GM12891 (cell line): ENCODE measurements around the gene KCTD21. TPM values are rescaled to one million over a fixed set of nuclear protein-coding genes. Genes with fewer than 3 reads are reported as not detected.
"Not testable (repeated sequence)": the region's sequence is repeated elsewhere in the genome, so short reads cannot be mapped to it uniquely, and the experiment has no call there.

Experiments used
- DNase-seq: peaks from one replicate; pipeline ENCODE4 v3.0.0; 2011; ENCODE audit warnings: low spot score; ENCODE audit not compliant: insufficient read length
- FAIRE-seq: peaks from 2 replicates; lab custom pipeline; 2011; peaks lifted over from hg19 to GRCh38; lab: Jason Lieb, UNC
- PAX5 ChIP-seq: IDR thresholded peaks from 2 replicates; pipeline ENCODE4 v1.6.1; 2011; ENCODE audit warnings: low read length, moderate library complexity, mild to moderate bottlenecking; ENCODE audit not compliant: insufficient read depth, severe bottlenecking
- POLR2A ChIP-seq: IDR thresholded peaks from 2 replicates; pipeline ENCODE4 v1.6.1; 2011; ENCODE audit warnings: low read depth, low read length, control low read depth
- POLR2AphosphoS5 ChIP-seq: IDR thresholded peaks from 2 replicates; pipeline ENCODE4 v1.6.1; 2011; ENCODE audit warnings: low read depth, low read length, control low read depth
- POU2F2 ChIP-seq: IDR thresholded peaks from 2 replicates; pipeline ENCODE4 v1.6.1; 2011; ENCODE audit warnings: low read depth, mild to moderate bottlenecking, control low read depth, low read length, moderate library complexity
- SPI1 ChIP-seq: IDR thresholded peaks from 2 replicates; pipeline ENCODE4 v1.6.1; 2011; ENCODE audit warnings: low read depth, low read length, control low read depth
- TAF1 ChIP-seq: IDR thresholded peaks from 2 replicates; pipeline ENCODE4 v1.6.1; 2011; ENCODE audit warnings: low read depth, low read length, control low read depth
- polyA plus RNA-seq: library from polyadenylated mRNA; unstranded; fragments of >200 nt; gene quantifications from one replicate; pipeline ENCODE4 v1.2.1, GENCODE V29; 2012; ENCODE audit warnings: low read depth, missing spikeins, inconsistent platforms; ENCODE audit not compliant: missing spikeins

The KCTD21 gene, protein sequence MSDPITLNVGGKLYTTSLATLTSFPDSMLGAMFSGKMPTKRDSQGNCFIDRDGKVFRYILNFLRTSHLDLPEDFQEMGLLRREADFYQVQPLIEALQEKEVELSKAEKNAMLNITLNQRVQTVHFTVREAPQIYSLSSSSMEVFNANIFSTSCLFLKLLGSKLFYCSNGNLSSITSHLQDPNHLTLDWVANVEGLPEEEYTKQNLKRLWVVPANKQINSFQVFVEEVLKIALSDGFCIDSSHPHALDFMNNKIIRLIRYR
- polyA plus RNA-seq: 3.0 TPM

DNA sequence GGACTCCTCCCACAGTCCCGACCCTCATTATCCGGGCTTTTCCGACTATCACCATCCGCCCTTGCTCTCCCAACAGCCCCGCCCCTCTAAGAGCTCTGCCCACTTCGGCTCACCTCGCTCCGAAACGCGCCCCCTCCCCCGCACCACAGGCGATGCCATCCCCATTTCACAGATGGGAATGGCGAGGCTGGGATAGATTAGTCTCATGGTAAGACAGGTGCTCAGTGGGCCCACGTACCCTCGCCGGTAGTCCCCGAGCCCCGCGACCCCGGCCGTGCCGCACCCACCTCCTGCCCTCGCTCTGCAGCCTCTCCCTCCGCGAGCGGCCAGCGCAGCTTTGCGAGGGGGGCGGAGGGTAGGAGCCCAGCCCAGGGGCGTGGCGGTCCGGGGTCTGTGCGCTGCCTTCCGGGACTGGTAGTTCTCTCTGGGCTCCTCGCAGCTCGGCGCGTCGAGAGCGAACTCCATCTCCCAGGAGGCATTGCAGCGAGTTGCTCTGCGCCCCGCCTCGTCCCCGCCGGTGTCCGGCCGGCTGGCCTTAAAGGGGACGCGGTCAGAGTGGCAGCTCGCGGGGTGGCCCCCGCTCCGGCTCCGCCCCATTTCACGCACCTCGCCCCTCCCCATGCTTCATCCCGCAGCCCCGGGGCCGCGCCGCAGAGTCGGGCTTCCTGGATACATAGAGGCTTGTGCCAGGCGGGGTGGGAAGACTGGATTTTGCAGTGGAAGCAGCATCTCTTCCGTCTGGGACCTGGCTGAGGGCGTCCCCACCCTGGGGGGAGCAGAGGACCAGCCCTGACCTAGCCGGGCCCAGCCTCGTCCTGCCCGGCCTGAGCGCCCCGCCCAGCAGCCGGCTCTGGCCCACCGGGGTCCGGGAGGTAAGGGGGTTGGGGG is at the start of gene KCTD21, which contains the start of gene USP35:
TSS of gene KCTD21 (minus strand) at position 341 of the 888 bp plus-strand sequence. CDS start 14,072 bp downstream, outside the sequence.
TSS of gene USP35 (plus strand) at position 634 of the 888 bp plus-strand sequence. CDS start 7,327 bp downstream, outside the sequence.
- DNase-seq (peak; percentile 99), FAIRE-seq (peak; percentile 98)

DNA sequence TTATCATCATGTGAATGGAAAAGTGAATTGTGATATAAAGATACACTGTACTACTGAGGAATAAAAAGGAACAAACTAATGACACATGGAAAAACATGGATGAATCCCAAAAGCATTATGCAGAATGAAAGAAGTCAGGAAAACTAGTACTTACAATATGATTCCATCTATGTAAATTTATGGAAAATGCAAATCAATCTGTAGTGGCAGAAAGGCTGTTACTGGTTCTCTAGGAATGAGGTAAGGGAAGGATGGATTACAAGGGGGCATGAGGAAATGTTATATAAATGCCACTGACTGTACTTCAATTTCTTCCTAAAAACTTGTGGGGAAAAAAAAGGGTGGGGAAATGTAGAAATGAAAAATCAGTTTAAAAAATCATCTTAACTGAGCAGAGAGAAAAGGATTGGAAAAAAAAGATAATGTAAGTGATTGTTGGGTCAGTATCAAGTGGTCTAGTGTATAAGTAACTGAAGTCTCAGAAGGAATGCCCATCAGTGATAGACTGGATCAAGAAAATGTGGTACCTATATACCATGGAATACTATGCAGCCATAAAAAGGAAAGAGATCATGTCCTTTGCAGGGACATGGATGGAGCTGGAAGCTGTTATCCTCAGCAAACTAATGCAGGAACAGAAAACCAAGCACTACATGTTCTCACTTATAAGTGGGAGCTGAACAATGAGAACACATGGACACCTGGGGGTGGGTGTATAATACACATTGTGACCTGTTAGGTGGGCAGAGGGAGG is 49.0 kb upstream of the KCTD21 start:
- no peak for FAIRE-seq
- TF ChIP-seq TAF1 (no peak), SPI1 (no peak), POU2F2 (no peak), POLR2AphosphoS5 (no peak), POLR2A (no peak), PAX5 (no peak)

More for the DNA sequence above, at the start of gene KCTD21, which contains the start of gene USP35:
- TF ChIP-seq POLR2AphosphoS5 (peak; percentile 52; the same call in 1 of the 2 replicates), TAF1 (0 out of 2 replicates have a peak, but pooled peaks have one; percentile 27), PAX5 (no peak)

DNA sequence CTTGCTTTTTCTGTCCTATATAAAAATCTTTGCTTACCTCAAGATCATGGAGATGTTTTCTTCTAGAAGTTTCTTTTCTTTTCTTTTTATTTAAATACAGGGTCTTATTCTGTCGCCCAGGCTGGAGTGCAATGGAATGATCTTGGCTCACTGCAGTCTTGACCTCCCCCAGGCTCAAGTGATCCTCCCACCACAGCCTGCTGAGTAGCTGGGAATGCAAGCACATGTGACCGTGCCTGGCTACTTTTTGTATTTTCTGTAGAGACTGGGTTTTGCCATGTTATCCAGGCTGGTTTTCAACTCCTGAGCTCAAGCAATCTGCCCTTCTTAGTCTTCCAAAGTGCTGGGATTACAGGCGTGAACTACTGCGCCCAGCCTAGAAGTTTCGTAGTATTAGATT is 45.6 kb upstream of the KCTD21 start:
- FAIRE-seq (no peak), DNase-seq (no peak)
- TF ChIP-seq PAX5: no peak
- TF ChIP-seq POU2F2: no peak
- TF ChIP-seq SPI1: no peak
- TF ChIP-seq POLR2A: no peak
- no peak for TF ChIP-seq TAF1

More for the DNA sequence above, 49.0 kb upstream of the KCTD21 start:
- no peak for DNase-seq

DNA sequence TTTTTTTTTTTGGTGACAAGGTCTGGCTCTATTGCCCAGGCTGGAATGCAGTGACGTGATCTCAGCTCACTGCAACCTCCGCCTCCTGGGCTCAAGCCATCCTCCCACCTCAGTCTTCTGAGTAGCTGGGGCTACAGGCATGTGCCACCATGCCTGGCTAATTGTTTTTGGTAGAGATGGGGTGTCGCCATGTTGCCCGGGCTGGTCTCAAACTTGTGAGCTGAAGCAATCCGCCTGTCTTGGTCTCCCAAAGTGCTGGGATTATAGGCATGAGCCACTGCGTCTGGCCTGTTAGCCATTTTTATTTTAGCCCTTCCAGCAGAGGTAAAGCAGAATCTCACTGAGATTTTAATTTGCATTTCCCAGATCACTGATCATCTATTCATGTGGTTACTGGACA is 44.6 kb upstream of the KCTD21 start:
- DNase-seq, FAIRE-seq: not testable (repeated sequence)

DNA sequence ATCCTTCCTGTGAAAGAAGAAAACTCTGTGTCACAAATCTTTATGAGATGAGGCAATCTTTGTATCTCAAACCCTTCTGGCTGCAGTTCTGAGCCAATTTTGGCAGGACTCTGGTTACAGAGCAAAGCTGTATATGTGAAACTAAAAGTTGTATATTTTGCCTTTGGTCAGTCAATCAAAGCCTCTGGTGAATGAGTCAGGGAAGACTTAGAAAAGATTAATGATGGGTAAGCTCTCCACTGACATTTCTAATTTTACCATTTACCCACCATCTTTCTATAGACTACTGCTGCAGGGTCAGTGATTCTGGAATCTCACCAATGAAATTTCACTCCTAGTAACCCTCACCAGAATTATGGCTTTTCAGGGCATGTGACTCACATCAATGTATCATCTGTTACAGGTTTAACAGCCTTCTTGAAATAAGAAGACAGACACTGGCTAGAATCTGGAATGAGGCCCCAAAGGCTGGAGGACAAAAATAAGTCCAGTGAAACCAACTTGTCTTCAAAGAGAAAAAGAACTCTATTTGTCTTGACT is 43.6 kb upstream of the KCTD21 start:
- no peak for DNase-seq
- no peak for FAIRE-seq
- no peak for TF ChIP-seq PAX5
- no peak for TF ChIP-seq TAF1
- TF ChIP-seq POU2F2: no peak
- TF ChIP-seq POLR2A: no peak
- TF ChIP-seq SPI1: no peak
- TF ChIP-seq POLR2AphosphoS5: no peak

DNA sequence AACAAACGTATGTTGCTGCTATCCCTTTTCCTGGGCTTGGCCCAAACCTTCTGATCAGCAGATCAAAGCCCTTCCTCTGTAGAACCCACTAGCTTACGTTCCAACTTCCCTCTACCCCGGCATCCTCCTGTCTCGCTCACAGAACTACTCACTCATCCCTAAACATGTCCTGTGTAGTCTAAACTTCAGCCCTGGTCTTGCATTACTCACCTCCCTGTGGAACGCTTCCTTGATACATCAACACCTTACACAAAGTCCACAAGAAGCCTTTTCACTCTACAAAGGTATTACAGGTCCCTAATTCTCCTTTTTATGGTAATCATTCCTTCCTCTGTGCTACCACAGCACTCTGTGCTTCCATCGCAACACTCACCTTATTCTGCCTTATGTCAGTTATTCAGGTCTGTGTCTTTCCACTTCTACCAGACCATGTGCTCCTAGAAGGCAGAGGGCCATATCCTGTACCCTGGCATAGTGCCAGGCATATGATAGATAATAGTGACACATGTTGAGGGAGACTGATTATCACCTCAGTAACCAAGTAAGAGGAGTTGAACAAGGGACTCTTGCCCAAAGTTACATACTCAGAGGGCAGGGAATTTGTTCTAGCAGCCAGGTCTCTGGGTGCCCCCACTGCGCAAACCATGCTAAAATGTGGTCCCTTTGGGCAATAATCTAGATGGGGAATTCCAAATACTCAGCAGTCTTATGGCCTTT is 41.9 kb upstream of the KCTD21 start:
- TF ChIP-seq TAF1: no peak
- no peak for TF ChIP-seq POU2F2
- no peak for TF ChIP-seq PAX5
- no peak for TF ChIP-seq POLR2A
- TF ChIP-seq SPI1: no peak
- TF ChIP-seq POLR2AphosphoS5: no peak
- DNase-seq (no peak), FAIRE-seq (no peak)

DNA sequence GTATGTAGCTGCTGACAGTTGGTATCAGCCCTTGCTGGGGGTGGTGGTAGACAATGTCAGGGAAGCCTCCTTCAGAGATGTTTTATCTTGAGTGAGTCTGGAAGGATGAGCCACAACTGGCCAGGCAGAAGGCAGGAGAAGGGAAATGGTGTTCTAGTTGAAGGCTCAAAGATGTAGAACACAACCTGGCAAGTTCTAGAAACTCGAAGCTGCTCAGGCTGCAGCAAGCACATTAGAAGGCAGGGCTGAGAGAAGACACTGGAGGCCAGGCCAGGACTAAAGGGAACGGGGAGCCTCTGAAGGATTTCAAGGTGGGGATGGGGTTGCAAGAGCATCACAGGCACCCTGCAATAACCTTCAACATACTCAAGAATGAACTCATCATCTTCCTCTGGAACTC is 40.7 kb upstream of the KCTD21 start:
- FAIRE-seq (no peak), DNase-seq (no peak)
- TF ChIP-seq POU2F2 (no peak), PAX5 (no peak), TAF1 (no peak), POLR2A (no peak), SPI1 (no peak), POLR2AphosphoS5 (no peak)

DNA sequence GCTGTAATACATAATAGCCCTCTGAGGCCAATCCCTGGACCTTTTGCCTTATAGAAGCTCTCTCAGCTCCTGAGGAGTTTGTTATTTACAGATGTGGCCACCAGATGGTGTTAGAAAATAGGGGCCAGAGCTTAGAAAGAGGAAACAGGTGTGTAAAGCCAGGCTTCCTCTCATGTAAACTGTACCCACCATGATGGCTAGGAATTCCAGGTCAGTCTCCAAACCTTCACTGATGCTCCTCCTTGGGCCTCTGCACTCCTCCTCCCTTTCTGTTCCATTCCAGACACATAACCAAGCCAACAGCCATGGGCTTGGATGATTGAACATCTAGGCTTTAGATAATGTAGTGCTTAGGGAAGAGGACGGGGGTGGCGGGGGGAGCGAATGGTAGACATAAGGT is 40.0 kb upstream of the KCTD21 start:
- FAIRE-seq: peak; percentile 69
- TF ChIP-seq SPI1 (peak; percentile 67), POU2F2 (no peak)
- peak; percentile 49 for DNase-seq

DNA sequence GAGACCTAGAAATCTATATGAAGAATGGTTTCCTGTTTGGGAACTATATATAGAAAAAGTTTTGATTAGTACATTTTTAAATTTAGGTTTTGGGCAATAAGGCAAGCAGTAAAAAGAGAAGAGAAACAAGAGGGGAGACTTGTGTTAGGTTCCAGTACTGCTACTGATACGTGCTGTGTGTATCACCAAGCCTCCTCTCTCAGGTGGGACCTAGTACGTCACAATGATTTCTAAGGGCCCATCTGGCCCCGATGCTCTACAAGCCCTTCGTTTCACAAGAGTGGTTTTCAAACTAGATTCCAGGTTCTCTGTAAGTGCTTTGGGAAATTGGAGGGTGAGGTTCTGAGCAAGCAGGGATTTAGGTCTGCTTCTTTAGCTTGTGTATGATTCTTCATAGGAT is 39.5 kb upstream of the KCTD21 start:
- TF ChIP-seq POLR2AphosphoS5 (no peak), POU2F2 (no peak), TAF1 (no peak), PAX5 (no peak), POLR2A (no peak), SPI1 (no peak)
- DNase-seq: no peak
- FAIRE-seq: no peak
